Activated CD8-positive, alpha-beta memory T cell treated with anti-CD3 and anti-CD28 coated beads for 1 hour (primary cell): ENCODE results near the gene NOS1AP.

Experiments used
- DNase-seq, 2 donors: peaks; one replicate each; pipeline ENCODE4 v3.0.0-alpha.2; 2020; ENCODE audit warnings: low read depth in 1 of 2; ENCODE audit errors: extremely low read depth in 1 of 2

The NOS1AP gene

GRCh38 chr1:162285149-162285561, 215.7 kb downstream of the NOS1AP start:
- no peak for DNase-seq

DNA sequence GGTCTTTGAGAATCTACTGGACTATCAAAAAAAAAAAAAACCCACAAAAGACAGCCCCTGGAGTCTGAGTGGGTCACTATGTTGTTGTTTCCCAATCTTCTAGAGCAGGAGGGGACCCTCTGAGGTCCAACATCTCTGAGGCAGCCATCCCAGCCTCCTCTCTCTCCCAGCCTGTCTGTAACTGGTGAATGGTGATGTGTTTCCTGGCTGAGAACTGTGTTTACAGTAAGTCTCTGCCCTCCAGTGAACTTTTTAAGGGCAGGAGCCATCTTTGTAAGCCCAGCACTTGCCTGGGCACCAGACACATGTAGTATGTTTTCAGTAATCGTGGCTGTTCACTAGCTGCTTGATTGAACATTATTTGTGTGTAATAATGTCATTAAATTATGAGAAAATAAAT, 221.5 kb downstream of the NOS1AP start:
- no peak for DNase-seq

DNA sequence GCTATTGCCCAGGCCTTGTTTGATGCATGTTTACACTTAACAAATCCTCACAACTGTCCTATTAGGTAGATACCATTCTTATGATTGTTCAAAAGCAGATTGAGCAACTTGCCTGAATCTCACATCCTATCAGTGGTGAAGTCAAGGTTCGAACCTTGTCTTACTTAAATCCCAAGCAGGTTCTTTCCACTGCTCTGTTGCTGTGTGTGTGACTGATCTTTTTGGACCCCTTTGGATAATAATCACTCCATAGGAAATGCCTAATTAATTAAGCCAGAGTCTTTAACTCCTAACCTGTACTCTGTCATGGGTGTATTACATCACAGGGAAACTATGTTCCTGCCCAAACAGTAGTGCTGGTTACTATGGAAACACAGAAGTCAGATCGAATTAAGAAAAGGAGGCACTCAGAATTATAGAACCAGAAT, 222.9 kb downstream of the NOS1AP start:
- DNase-seq, result no peak

DNA sequence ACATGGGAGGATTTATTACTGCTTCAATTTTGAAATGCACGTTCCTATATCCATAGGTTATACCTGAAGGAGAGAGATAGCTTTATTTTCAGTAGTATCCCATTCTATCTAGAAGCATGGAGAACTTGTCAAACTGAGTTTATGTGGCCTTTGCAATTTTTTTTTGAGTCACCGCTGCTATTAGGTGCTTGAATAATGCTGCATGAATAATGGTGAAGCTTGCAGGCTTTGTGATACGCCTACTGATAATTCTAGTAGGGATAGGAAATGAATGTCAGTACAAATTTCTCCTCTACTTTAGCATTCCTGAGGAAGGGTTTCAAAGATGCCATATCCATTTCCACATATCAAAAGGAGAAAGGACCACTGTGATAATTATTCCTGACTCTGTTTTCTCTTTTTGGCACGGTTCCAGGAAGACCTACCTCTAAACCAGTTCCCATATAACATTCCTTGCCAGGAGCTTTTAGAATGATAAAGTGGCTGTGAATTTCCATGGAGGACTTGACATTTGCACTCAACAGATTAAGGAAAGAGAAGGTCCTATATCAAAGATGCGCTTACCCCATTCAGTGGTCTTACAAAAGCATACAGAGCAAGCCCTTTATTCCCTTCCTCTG, 223.7 kb downstream of the NOS1AP start:
- no peak for DNase-seq

DNA sequence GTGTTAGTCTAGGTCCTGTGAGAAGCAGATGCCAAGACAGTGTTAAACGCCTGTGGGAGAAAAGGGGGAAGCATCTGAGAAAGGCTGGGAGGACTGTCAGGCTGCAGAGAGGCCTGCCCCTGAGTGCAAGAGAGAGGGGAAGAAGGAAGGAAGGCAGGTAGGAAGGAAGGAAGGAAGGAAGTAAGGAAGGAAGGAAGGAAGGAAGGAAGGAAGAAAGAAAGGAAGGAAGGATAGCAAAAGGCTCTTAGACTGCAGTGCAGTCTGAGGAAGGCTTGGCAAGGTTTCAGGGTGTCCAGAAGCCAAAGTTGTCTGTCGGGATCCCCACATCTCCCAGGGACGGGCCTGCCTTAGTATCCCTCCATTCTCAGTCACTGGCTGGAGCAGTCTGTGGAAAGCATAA, 224.5 kb downstream of the NOS1AP start:
- DNase-seq, result no peak

GRCh38 chr1:162297208-162297607, 227.7 kb downstream of the NOS1AP start:
- DNase-seq, result no peak

- DNase-seq, result no peak
Observed at GRCh38 chr1:162298266-162298665, 228.8 kb downstream of the NOS1AP start.

DNA sequence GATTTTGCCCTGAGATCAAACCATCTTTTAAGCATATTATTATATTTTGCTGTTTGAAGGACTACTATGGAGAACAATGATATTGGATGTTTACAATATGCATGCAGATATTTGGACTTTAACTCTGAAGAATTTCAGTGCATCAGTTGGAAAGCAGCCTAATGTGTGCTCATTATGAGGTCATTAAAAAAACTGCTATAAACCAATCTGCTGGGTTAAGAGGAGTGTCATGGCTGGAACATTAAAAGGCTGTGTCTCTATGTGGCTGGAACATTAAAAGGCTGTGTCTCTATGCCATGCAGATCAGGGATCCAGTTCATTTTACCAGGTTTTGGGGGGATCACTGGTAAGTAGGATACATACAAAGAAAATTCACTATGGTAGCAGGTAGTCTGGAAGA, 229.5 kb downstream of the NOS1AP start:
- no peak for DNase-seq

GRCh38 chr1:162300057-162300917, 230.8 kb downstream of the NOS1AP start:
- DNase-seq, result no peak

- DNase-seq, result no peak
Observed at GRCh38 chr1:162301696-162302095, 232.2 kb downstream of the NOS1AP start.

DNA sequence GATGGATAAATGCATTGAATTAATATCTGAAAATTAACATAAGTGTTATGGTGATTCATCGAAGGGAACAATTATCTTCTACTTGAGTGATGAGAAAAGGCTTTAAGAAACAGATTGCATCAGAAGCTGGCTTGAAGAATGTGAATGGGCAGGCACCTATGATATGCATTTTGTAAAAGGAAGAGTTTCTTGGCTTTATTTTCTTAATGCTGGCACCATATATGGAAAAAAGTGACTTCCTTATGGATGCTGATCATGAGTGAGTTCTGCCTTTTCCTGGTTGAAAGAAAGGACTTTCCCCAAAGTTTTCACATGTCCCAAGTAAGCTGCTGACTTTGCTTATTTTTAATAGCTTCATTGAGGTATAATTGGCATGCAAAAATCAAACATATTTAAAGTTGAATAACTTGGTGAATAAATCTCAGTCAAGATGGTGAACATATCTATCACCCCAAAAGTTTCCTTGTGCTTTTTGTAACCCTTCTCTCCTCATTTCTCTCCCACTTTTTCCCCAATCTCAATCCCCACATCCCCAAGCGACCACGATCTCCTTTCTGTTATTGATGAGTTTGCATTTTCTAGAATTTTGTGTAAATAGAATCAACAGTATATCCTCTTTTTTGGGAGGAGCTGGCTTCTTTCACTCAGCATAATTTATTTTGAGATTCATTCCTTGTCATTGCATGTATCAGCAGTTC, 233.0 kb downstream of the NOS1AP start:
- DNase-seq, result no peak

- DNase-seq, result no peak
Observed at GRCh38 chr1:162303004-162303344, 233.5 kb downstream of the NOS1AP start.

DNA sequence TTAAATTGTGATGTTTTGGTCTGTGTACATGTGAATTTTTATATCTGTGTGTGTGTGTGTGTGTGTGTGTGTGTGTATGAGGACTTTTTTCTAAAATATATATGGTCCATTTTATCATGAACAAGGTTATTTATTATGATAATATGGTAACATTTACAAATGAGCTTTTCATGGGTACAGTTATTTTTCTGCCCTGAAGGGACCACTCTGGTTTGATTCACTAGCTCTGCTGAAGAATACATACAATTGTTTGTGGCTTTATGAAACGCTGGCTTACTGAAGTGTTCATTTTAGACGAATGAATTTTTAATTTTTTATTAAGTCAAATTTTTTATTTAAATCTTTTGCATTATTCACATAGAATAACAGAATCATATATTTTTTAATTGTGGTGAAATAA, 235.2 kb downstream of the NOS1AP start:
- no peak for DNase-seq

- no peak for DNase-seq
Observed at GRCh38 chr1:162305969-162306368, 236.5 kb downstream of the NOS1AP start.

- no peak for DNase-seq
Observed at GRCh38 chr1:162310337-162310736, 240.8 kb downstream of the NOS1AP start.

GRCh38 chr1:162314206-162314605, 244.7 kb downstream of the NOS1AP start:
- no peak for DNase-seq

GRCh38 chr1:162315673-162316072, 246.2 kb downstream of the NOS1AP start:
- DNase-seq, result no peak

DNA sequence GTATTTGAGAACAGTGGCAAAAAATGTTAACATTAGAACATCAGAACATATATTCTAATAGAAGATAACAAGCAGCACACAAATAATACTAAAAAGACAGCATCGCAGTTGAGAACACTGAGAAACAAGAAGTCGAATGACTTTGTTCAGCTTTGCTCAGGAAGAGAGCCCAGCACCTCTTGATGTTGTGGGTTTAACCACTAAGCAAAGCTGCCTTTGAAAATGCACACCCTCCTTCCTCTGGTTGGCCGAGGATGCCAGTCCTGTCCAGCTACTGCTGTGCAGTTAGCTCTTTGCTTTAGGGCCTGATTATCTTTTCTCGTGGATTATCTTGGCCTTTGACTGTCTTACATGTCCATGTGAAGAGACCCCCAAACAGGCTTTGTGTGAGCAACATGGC, 246.7 kb downstream of the NOS1AP start:
- DNase-seq, result no peak

- no peak for DNase-seq
Observed at GRCh38 chr1:162317621-162318020, 248.1 kb downstream of the NOS1AP start.

DNA sequence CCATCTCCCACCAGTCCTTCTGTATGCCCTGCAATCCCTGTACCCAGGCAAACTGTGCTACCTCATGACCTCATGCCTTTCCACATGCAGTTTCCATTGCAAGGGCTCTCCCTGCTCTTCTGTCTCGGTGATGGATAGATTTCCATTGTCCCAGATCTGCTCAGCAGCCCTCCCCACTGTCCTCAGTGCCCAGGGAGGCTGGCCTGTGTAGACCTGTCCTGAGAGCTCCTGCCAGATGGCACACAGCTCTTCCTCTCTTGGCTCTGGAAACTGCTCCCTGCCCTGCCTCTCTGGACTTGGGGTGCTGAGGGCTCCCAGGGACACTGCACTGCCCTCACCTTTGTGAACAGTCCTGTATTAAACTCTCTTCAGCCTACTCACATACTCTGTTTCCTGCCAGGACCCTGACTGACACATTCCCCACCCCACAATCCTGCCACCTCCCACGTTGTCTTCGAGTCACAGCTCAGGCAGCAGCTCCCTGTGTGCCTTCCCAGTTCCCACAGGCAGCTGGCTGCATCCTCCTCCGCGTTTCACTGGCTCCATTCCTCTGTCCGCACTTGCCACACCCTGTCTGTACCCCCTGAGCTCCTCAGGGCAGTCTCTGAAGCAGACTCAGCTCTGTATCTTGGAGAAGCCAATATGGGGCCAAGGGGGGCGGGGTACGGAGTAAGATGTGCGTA, 250.1 kb downstream of the NOS1AP start:
- DNase-seq, result no peak

GRCh38 chr1:162321809-162322422, 252.4 kb downstream of the NOS1AP start:
- no peak for DNase-seq
